NCI-H1048 (cell line): ENCODE measurements around the gene MMP15.

Source experiments
- DNase-seq: peaks from one replicate; lab custom pipeline; 2025; lab: John Stamatoyannopoulos, UW

The MMP15 gene

GRCh38 chr16:58035356-58036170 is 10.0 kb downstream of the MMP15 start:
- DNase-seq, result no peak

DNA sequence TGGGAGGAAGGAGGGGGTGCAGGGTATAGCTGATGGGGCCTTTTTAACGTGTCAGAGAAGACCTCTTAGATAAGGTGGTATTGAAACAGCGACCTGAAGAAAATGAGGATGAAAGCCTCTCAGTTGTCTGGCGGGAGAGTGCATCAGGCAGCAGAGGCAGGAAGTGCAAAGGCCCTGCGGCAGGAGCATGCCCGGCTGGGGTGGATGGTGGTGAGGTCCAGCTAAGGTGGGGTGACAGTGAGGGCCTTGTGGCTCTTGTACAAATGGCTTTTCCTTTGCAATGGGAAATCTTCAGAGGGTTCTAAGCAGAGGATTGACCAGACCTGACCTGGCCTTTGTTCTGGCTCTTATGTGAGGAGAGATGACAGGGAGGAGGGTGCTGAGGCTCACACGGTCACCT is 11.4 kb downstream of the MMP15 start:
- no peak for DNase-seq

- DNase-seq, result no peak
Measured at GRCh38 chr16:58037365-58038057, 12.0 kb downstream of the MMP15 start.

GRCh38 chr16:58038219-58038641 is 12.7 kb downstream of the MMP15 start:
- no peak for DNase-seq

- no peak for DNase-seq
Measured at GRCh38 chr16:58039829-58040495, 14.4 kb downstream of the MMP15 start.

GRCh38 chr16:58040496-58040846 is 14.9 kb downstream of the MMP15 start:
- DNase-seq, result no peak

- DNase-seq, result no peak
Measured at GRCh38 chr16:58040945-58041627, 15.5 kb downstream of the MMP15 start.

- no peak for DNase-seq
Measured at GRCh38 chr16:58041628-58041955, 16.0 kb downstream of the MMP15 start.

DNA sequence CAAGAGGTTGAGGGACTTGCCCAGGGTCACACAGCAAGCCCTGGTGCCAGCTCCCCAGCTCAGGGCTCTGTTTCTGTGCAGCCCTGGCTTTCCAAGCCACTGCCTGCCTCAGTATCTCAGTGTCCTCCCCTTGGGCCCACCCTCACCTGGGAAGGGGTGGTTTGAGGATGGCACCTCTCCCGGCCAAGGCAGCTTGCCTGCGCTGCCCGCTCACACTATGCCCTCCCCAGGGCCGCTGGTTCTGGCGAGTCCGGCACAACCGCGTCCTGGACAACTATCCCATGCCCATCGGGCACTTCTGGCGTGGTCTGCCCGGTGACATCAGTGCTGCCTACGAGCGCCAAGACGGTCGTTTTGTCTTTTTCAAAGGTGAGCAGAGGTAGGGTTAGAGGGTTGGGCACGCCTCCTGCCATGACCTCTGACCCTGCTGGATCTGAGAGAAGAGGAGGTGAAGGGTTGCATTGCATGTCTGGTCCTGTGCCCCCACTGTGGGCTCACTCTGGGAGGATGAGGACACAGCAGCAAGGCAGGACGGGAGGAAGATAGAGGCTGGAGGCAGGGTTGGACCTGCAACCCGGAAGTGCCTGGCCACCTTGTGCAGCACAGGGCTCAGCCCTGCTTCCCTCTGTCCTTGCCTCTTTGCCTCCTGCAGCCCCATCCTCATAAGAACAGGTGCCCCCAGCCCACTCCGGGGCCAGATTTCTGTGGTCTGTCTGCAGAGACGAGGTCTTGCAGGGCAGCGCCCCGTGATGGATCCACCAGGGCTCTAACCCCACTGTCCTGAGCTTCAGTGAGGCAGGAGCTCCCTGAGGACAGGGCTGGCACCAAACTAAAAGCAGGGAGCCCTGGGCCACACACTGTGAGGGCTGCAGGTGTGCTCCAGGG is 16.7 kb downstream of the MMP15 start:
- no peak for DNase-seq

GRCh38 chr16:58042886-58043515 is 17.4 kb downstream of the MMP15 start:
- no peak for DNase-seq

- no peak for DNase-seq
Measured at GRCh38 chr16:58043571-58044155, 18.1 kb downstream of the MMP15 start.

DNA sequence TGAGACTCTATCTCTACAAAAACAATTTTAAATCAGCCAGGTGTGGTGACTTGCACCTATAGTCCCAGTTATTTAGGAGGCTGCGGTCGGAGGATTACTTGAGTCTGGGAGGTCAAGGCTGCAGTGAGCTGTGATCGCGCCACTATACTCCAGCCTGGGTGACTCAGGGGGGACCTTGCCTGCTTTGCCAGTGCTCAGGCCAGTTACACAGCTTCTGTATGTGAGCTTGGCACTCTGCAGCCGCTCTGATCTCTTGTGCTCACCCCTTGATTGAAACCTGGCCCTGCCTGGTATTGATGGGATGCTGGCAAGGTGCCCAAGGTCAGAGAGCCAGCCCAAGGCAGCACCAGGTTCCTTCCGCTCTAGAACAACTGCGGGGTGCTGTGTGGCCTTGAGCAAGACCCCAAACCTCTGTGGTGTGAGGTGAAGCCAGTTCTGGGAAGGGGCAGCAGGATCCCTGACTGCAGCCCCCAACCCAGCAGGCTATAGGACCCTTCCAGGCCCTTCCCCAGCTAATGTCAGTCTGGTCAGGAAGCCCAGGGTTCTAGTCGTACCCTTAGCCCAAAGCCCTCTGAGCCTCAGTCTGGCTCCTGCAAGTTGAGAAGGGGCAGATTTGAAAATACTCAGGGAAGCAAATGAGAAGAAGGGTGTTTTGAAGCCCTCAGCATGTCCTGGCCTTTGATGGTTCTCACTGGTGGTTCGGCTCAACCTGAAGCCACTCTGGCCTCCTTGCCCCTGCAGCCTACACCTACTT is 18.9 kb downstream of the MMP15 start:
- no peak for DNase-seq

GRCh38 chr16:58045096-58045495 is 19.5 kb downstream of the MMP15 start:
- no peak for DNase-seq

DNA sequence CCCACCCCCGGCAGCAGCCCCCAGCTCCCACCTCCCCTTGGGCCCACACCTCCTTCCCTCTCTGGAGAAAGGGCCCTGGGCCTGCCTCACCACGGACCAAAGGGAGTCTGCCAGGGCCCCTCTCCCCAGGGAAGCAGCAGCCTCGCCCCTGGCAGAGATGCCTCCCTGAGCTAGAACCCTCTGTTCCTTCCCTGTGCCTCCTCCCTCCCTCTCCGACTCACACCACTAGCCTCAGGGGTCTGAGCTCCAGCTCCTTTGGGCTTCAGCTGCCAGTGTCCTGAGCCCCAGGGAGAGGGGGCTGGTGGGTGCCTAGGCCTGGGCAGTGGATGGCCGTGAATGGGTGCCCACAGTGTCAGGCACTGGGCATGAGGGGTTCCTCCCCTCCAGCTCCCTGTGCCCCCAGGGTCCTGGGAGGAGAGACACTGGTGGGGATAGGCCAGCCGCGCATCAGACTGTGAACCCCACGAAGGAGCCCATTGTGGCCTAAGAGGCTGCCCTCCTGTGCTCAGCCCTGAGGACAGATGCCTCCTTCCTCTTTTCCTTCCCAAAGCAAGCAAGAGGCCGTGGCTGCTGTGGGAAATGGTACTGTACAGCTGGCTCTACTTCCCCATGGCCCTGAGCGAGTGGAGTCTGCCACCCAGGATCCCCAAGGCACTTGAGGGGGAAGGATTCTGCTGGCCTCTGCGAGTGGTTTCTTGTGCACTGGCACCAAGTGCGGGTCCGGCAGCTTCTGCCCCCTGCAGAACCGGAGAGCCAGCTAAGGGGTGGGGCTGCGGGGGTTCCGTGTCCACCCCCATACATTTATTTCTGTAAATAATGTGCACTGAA is 20.7 kb downstream of the MMP15 start:
- no peak for DNase-seq

DNA sequence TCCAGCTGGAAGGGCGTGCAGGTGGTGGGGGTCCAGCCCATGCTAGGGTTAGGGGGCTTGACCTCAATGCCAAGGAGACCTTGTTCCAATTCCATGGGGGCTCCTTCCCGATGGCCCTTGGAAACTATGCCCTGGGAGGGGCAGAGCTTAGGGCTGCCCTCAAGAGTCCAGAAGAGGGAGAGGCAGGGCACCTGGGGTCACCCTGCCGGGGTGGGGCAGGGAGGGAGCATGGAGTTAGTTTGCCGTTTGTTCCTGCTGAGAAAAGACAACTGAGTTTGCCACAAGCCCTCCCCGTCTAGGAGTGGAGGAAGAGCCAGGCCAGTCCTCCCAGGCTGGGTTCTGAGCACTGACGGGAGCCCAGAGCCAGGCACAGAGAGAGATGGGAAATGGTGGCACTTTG is 21.4 kb downstream of the MMP15 start:
- DNase-seq, result no peak

DNA sequence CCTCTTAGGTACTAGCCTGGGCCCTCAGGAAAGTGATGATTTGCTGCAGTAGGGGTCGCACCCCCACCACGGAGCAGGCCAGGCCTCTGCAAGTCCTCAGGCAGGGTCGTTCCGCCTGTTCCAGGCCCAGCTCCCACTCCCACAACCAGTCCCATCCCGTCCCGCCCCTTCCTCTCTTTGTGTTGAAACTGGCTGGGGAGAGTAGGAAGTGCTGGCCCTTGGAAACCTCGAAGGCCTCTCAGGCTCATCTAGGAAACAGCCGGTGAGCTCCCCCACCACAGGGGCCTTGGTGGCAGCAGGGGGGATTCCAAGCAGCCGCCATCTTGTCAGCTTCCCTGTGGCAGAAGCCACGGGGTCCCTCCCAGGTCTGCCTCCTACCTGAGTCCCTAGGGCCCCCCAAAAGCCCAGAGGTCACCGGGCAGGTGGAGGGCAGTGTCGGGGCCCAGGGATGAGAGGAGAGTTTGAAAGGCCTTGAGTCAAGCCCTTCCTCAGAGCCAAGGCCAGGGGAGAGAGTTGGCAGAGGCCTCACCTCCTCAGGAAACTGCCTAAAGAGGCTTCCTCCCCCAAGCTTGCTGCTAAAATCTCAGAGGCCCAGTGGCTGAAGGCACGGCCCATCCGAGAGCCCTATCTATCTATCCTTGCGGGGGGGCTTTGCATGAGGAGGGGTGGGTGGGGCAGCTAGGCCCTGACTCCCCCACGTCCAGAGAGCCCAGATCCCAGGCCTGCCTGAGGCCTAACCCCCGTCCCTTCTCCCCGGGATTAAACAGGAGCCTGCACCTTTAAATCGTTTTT is 22.2 kb downstream of the MMP15 start:
- no peak for DNase-seq

DNA sequence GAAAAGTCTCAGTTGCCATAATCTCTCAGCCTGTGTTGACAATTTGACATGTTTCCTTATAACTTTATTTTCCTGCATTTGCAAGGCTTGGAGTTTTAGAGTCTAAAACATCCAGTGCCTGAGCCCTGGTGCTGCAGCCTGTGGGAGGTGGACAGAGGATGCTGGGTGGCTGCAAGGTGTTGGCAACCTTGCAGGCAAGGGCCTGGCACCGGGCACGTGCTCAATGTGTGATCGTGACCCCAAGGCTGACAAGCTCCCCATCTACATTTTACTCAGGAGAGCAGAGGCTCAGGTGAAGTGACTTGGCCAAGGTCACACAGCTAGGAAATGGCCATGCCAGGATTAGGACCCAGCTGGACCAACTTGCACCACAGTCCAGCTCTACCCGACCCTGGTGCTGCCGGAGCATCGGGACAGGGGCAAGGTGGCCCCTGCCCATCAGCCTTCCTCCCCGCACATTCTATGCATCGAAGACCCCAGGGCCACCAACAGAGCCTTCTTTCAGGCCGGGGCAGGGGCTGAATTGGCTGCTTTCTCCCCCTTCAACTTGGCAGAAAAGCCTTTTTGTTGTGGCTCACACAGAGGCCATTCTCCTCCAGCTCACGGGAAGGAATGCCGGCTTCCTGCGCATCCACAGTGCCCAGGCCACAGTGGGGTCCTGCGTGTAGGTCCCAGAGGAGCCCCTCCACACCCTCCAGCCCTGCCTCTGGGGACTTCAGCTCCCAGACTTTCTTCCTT is 23.1 kb downstream of the MMP15 start:
- no peak for DNase-seq
